Measurements from ENCODE around the gene NCAN.

Gene NCAN

DNA sequence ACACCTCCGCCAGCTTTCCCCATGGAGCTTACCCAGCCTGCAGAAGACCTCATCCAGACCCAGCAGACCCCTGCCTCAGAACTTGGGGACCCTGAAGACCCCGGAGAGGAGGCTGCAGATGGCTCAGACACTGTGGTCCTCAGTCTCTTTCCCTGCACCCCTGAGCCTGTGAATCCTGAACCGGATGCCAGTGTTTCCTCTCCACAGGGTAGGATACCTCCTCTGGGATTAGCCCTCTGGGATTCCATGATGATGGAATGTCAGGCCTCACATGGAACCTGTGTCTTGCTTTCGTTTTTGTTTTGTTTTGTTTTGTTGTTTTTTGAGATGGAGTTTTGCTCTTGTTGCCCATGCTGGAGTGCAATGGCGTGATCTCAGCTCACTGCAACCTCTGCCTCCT is 17.8 kb upstream of the NCAN start:
- TF ChIP-seq, protein P1, sequence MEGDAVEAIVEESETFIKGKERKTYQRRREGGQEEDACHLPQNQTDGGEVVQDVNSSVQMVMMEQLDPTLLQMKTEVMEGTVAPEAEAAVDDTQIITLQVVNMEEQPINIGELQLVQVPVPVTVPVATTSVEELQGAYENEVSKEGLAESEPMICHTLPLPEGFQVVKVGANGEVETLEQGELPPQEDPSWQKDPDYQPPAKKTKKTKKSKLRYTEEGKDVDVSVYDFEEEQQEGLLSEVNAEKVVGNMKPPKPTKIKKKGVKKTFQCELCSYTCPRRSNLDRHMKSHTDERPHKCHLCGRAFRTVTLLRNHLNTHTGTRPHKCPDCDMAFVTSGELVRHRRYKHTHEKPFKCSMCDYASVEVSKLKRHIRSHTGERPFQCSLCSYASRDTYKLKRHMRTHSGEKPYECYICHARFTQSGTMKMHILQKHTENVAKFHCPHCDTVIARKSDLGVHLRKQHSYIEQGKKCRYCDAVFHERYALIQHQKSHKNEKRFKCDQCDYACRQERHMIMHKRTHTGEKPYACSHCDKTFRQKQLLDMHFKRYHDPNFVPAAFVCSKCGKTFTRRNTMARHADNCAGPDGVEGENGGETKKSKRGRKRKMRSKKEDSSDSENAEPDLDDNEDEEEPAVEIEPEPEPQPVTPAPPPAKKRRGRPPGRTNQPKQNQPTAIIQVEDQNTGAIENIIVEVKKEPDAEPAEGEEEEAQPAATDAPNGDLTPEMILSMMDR (IDR thresholded peaks at IDR 0.05; ENCODE audit: insufficient read depth, low read depth, low read length, missing control alignments) = no peak
- no peak for DNase-seq (ENCODE audit: low read depth)
- H3K4me3 ChIP-seq (ENCODE audit: low read length) = peak overlapping the region; percentile 98

DNA sequence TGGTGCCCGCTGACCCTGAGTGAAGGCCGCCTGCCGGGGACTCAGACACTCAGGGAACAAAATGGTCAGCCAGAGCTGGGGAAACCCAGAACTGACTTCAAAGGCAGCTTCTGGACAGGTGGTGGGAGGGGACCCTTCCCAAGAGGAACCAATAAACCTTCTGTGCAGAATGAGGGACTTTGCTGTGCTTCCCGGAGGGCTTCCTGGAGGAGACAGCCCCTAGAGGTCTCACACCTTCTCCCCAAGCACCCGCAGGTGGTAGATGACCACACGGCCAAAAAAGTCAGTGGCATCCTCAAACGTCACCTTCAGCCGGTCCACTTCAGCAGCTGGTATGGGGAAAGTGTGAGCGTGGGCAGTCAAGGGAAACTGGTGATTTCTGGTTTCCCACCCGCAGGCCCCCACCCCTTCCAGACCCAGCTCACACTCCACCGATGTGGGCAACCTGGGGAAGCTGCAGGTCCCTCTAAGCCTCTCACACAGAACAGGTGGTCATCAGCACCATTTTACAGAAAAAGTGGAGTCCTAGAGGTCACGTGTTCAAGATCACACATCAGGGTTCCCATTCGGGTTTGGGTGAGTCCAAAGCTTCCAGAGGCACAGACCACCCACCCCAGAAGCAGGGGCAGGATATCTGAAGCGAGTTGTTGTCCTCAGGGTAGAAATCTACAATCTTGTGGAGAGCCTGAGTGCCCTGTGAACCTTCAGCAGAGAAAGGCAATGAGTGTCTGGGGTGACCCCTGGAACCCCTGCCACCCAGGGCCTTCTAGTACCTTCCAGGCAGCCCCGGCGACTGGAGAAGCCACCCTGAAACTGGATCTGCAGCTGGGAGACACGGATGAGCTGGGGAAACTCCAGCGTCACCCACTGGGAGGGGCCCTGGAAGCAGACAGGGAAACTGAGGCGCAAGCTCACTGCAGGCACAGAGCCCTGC is 9.8 kb upstream of the NCAN start:
- TF ChIP-seq, protein P1 (IDR thresholded peaks at IDR 0.05; ENCODE audit: insufficient read depth, low read depth, low read length, missing control alignments) = no peak
- peak overlapping the region; percentile 80 for H3K4me3 ChIP-seq (ENCODE audit: low read length)
- no peak for DNase-seq (ENCODE audit: low read depth)

DNA sequence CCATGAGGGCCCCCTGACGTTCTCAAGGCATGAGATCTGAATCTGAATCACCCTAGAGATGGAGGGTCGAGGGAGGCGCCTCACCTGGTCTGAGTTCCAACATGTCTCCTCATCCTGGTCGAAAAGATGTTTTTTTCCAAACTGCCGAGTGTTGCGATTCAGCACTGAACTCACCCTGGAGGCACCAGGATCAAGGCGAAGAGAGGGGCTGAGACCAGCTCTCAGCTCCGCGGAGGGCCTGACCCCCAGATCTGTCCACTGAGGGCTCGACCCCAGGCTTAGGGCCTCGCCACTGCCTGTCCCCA is 9.1 kb upstream of the NCAN start:
- TF ChIP-seq, protein P1 (IDR thresholded peaks at IDR 0.05; ENCODE audit: insufficient read depth, low read depth, low read length, missing control alignments) = no peak
- peak overlapping the region; percentile 80 for H3K4me3 ChIP-seq (ENCODE audit: low read length)
- peak; percentile 18 for DNase-seq (ENCODE audit: low read depth)

DNA sequence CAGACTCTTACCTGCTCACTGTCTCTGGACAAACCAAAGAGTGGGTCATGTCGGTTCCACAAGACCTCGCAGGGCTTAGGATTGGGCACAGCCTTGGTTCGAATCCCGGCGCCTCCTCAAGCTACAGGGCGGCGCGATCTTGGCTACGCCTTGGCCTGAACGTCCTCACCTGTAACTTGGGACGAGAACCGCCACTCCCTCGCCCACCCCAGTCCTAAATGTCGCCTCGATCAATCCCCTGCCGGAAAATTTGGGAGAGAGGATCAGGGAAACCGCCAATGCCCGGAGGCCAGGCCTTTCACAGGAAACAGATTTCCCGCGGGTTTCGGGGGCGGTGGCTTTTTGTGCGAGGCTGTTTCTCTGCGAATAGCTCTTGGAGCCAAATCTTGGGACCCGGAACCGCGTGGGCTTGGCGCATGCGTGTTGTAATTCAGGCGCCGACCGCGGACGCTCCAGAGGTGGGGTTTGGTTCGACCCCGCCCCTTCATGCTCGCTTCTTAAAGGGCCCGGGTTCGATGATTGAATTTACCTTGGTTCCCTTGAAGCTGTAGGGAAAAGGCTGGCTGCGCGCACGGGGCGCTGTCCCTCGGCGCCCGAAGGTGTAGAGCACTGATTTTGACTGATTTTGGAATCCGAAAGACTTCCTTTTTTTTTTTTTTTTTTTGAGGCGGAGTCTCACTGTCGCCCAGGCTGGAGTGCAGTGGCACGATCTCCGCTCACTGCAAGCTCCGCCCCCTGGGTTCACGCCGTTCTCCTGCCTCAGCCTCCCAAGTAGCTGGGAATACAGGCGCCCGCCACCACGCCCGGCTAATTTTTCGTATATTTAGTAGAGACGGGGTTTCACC is 8.5 kb upstream of the NCAN start, which contains the start of gene NR2C2AP:
Gene NR2C2AP (minus strand): TSS at position 403 of the 845 bp plus-strand sequence. CDS start 354 bp downstream, at position 49.
- TF ChIP-seq, protein P1 (IDR thresholded peaks at IDR 0.05; ENCODE audit: insufficient read depth, low read depth, low read length, missing control alignments) = no peak
- H3K4me3 ChIP-seq (ENCODE audit: low read length) = peak within 1 kb of the TSS; percentile 80
- peak; percentile 94 for DNase-seq (ENCODE audit: low read depth)

DNA sequence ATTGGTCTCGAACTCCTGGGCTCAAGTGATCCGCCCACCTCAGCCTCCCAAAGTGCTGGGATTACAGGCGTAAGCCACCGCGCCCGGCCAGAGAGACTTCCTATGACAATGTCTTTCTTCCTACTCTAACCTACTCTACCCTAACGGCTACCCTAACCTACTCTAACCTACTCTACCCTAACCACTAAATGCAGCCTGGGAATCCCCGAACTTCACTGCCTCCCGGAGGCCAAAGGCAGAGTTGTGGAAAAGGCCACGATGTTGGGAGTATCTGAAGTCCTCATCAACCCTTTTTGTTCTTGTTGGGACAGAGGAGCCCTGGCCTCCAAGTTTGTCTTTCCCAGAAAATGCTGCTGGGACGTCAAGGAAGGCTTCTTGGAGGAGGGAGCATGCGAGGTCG is 7.6 kb upstream of the NCAN start:
- H3K4me3 ChIP-seq (ENCODE audit: low read length) = no peak overlapping the region
- TF ChIP-seq, protein P1 (IDR thresholded peaks at IDR 0.05; ENCODE audit: insufficient read depth, low read depth, low read length, missing control alignments) = no peak
- no peak for DNase-seq (ENCODE audit: low read depth)

DNA sequence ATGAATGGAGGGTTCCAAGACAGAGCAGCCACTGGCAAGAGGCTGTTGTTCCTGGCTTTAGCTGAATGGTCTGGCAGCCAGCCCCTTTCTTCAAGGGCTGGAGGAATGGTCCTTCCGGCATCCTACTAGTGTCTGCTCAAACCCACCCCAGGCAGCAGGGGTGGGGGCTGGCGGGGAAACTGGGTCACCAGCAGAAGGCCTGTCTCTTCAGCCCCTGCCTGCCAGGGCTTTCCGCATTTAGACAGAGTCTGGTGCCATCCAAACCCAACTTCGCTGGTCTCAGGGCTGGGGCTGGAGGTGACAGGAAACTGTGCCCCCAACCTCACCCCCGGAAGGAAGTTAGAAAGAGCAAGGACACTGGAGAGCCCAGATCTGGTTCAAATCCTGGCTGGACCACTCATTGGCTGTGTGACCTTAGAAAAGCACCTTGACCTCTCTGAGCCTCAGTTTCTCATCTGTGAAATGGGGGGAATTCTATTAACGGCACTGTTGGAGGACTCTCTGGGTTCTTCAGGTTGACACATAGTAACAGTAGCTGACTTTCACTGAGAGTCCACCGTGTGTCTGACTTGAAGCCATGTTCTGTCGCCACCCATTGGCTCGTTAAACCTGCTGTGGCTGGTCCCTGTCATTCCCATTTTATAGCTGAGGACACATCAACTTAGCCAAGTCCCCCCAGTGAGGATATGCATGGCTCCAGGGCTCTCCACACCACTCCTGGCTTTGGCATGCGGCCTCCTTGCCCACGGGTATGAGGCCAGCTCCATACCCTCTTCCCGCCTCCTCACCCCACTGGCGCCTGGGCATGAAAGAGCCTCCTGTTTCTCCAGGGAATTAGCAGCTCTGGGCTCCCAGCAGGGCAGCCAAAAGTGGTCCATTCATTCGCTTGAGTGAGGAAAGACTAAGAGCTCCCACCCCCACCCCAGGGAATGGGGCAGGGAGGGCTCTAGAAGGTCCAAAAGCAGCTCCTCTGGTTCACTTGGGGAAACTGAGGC is 6.0 kb upstream of the NCAN start:
- H3K4me3 ChIP-seq (ENCODE audit: low read length) = no peak overlapping the region
- no peak for DNase-seq (ENCODE audit: low read depth)
- TF ChIP-seq, protein P1 (IDR thresholded peaks at IDR 0.05; ENCODE audit: insufficient read depth, low read depth, low read length, missing control alignments) = no peak
